Keratinocyte (primary cell): Measurements from ENCODE around the gene BATF. TPM values are rescaled to one million over a fixed set of nuclear protein-coding genes. Genes with fewer than 3 reads are reported as not detected.

Experiments used
- DNase-seq: peaks from one replicate; pipeline ENCODE4 v3.0.0-alpha.2; 2011; ENCODE audit warnings: low read depth, missing footprints, low spot score
- FAIRE-seq: peaks from 2 replicates; lab custom pipeline; 2011; peaks lifted over from hg19 to GRCh38; lab: Jason Lieb, UNC
- H2AFZ ChIP-seq: 2 replicates; pipeline ENCODE4 v1.6.0; 2012; ENCODE audit warnings: low read length, control low read depth, inconsistent platforms; ENCODE audit not compliant: control insufficient read depth
- H3K27ac ChIP-seq: 2 replicates; pipeline ENCODE4 v1.5.1; 2011; ENCODE audit warnings: low read length; ENCODE audit not compliant: control insufficient read depth, insufficient read depth
- H3K27me3 ChIP-seq: 3 replicates; pipeline ENCODE4 v1.6.0; 2011; ENCODE audit warnings: low read length; ENCODE audit not compliant: control insufficient read depth, insufficient read depth; ENCODE audit errors: extremely low read depth
- H3K36me3 ChIP-seq, 2 experiments: 2 replicates in 1 of 2; 3 replicates in 1 of 2; pipeline ENCODE4 v1.5.1; 2011; ENCODE audit warnings: low read length in 2 of 2, mild to moderate bottlenecking in 1 of 2; ENCODE audit not compliant: control insufficient read depth in 2 of 2, insufficient read depth in 2 of 2; ENCODE audit errors: extremely low read depth in 1 of 2
- H3K4me1 ChIP-seq: 3 replicates; pipeline ENCODE4 v1.5.1; 2011; ENCODE audit warnings: low read length; ENCODE audit not compliant: control insufficient read depth, insufficient read depth; ENCODE audit errors: extremely low read depth
- H3K4me2 ChIP-seq: 3 replicates; pipeline ENCODE4 v1.6.0; 2011; ENCODE audit warnings: low read depth, low read length; ENCODE audit not compliant: control insufficient read depth, insufficient read depth; ENCODE audit errors: extremely low read depth
- H3K4me3 ChIP-seq, 3 experiments: fragments of 200-600 bp in 1 of 3; sonication (generic) in 1 of 3; 2 replicates in 2 of 3; 3 replicates in 1 of 3; pipeline ENCODE4 v1.5.1; 2011 to 2016; ENCODE audit warnings: low read length in 3 of 3, mild to moderate bottlenecking in 3 of 3, control low read depth in 2 of 3, inconsistent platforms in 1 of 3, low read depth in 1 of 3, mixed read lengths in 1 of 3, mixed run types in 1 of 3, moderate library complexity in 1 of 3; ENCODE audit not compliant: control insufficient read depth in 2 of 3, insufficient read depth in 2 of 3; ENCODE audit errors: extremely low read depth in 1 of 3
- H3K79me2 ChIP-seq: 2 replicates; pipeline ENCODE4 v1.6.0; 2012; ENCODE audit warnings: low read length; ENCODE audit not compliant: control insufficient read depth, insufficient read depth
- H3K9ac ChIP-seq: 3 replicates; pipeline ENCODE4 v1.6.0; 2011; ENCODE audit warnings: low read length; ENCODE audit not compliant: control insufficient read depth, insufficient read depth; ENCODE audit errors: extremely low read depth
- H3K9me1 ChIP-seq: 3 replicates; pipeline ENCODE4 v1.6.0; 2011; ENCODE audit warnings: low read length; ENCODE audit not compliant: control insufficient read depth, insufficient read depth; ENCODE audit errors: extremely low read depth
- H3K9me3 ChIP-seq: 2 replicates; pipeline ENCODE4 v1.5.1; 2012; ENCODE audit warnings: low read depth, low read length; ENCODE audit not compliant: control insufficient read depth
- H4K20me1 ChIP-seq: 3 replicates; pipeline ENCODE4 v1.6.0; 2011; ENCODE audit warnings: low read length; ENCODE audit not compliant: control insufficient read depth, insufficient read depth; ENCODE audit errors: extremely low read depth
- CTCF ChIP-seq, 3 experiments: IDR thresholded peaks in 1 of 3; conservative IDR thresholded peaks in 1 of 3; optimal IDR thresholded peaks in 1 of 3; 2 replicates in 2 of 3; 3 replicates in 1 of 3; pipeline versions ENCODE3 to v1.5.1; 2011; ENCODE audit warnings: low read length in 3 of 3, mild to moderate bottlenecking in 3 of 3, moderate library complexity in 2 of 3, control low read depth in 1 of 3, inconsistent platforms in 1 of 3; ENCODE audit not compliant: insufficient read depth in 2 of 3; ENCODE audit errors: extremely low read depth in 1 of 3
- EZH2 ChIP-seq: IDR thresholded peaks from one replicate; pipeline ENCODE4 v1.6.1; 2012; ENCODE audit warnings: inconsistent platforms, mild to moderate bottlenecking, low read length, moderate library complexity
- dilution Hi-C: fragments of 300-500 bp; cut with MboI; formaldehyde crosslinking; loops from one replicate; pipeline ENCODE4 v1.7.0; 2020; ENCODE audit warnings: low sequenced_read_pairs; ENCODE audit not compliant: extremely low pct_ligation_motif_present
- polyA plus RNA-seq, 5 experiments: library from polyadenylated mRNA; depleted of rRNA in 3 of 5; stranded (reverse) in 3 of 5; stranded (forward) in 1 of 5; unstranded in 1 of 5; fragments of >200 nt; gene quantifications; 1 replicate in 1 of 5; 2 replicates in 3 of 5; 3 replicates in 1 of 5; pipeline versions ENCODE4 v1.2.1 to v1.2.3, GENCODE V29; 2011 to 2012; ENCODE audit warnings: missing spikeins in 2 of 5, low read depth in 1 of 5, low replicate concordance in 1 of 5

The BATF gene
- polyA plus RNA-seq, 1 donor (not counting 4 experiments of a cell fraction or from before 2014, with no cell fraction given), result not detected

- Histone ChIP-seq H3K9ac (no peak overlapping the region), H3K9me1 (no peaks in the 10 kb centered on the region), H3K9me3 (no peaks in the 10 kb centered on the region), H3K36me3 (no peaks in the 10 kb centered on the region), H3K4me1 (no peaks in the 10 kb centered on the region), H3K4me3 (no peak overlapping the region), H3K79me2 (no peaks in the 10 kb centered on the region), H3K27me3 (peaks cover 24% of the 10 kb centered on the region), H3K27ac (no peak overlapping the region), H4K20me1 (no peaks in the 10 kb centered on the region), H3K4me2 (no peak overlapping the region), H2AFZ (no peak overlapping the region)
- TF ChIP-seq EZH2, result no peak
- no peak for FAIRE-seq
- dilution Hi-C loops, result no loop called here
- DNase-seq, result no peak
These were observed 45.9 kb downstream of the BATF start for GRCh38 chr14:75568140-75568539.

- no peaks in the 10 kb centered on the region for H3K9me3 ChIP-seq
- no peaks in the 10 kb centered on the region for H4K20me1 ChIP-seq
- no peaks in the 10 kb centered on the region for H3K79me2 ChIP-seq
- peaks cover 27% of the 10 kb centered on the region for H3K27me3 ChIP-seq
- no peaks in the 10 kb centered on the region for H3K36me3 ChIP-seq
- FAIRE-seq, result no peak
- H3K9ac ChIP-seq, result no peak overlapping the region
- no peak overlapping the region for H3K4me2 ChIP-seq
- H3K9me1 ChIP-seq, result no peaks in the 10 kb centered on the region
- H3K4me1 ChIP-seq, result no peaks in the 10 kb centered on the region
- DNase-seq, result no peak
- no peak overlapping the region for H2AFZ ChIP-seq
- dilution Hi-C loops, result no loop called here
- no peak overlapping the region for H3K27ac ChIP-seq
- H3K4me3 ChIP-seq, result no peak overlapping the region
- TF ChIP-seq CTCF (optimal IDR thresholded peaks at IDR 0.05 in 1 of 3, IDR thresholded peaks at IDR 0.05 in 1 of 3, conservative IDR thresholded peaks at IDR 0.05 in 1 of 3; ENCODE audit: extremely low read depth in 1 of 3, insufficient read depth in 2 of 3, low read length in 3 of 3), result no peak
- TF ChIP-seq EZH2, result no peak
These were observed 46.5 kb downstream of the BATF start for GRCh38 chr14:75568791-75569190.

- dilution Hi-C loops, result no loop called here
- DNase-seq (no peak), FAIRE-seq (no peak)
- Histone ChIP-seq H3K36me3 (no peaks in the 10 kb centered on the region), H3K79me2 (no peaks in the 10 kb centered on the region), H2AFZ (no peak overlapping the region), H3K27me3 (peaks cover 27% of the 10 kb centered on the region), H4K20me1 (no peaks in the 10 kb centered on the region), H3K27ac (no peak overlapping the region), H3K9me3 (no peaks in the 10 kb centered on the region), H3K4me1 (no peaks in the 10 kb centered on the region), H3K4me3 (no peak overlapping the region), H3K9ac (no peak overlapping the region), H3K9me1 (no peaks in the 10 kb centered on the region), H3K4me2 (no peak overlapping the region)
- TF ChIP-seq EZH2, result no peak
- no peak for TF ChIP-seq CTCF (optimal IDR thresholded peaks at IDR 0.05 in 1 of 3, IDR thresholded peaks at IDR 0.05 in 1 of 3, conservative IDR thresholded peaks at IDR 0.05 in 1 of 3; ENCODE audit: extremely low read depth in 1 of 3, insufficient read depth in 2 of 3, low read length in 3 of 3)
These were observed 48.5 kb downstream of the BATF start for GRCh38 chr14:75570797-75571196.
